NOMO-1 (cell line): ENCODE measurements around the gene ADAMTS4.

Experiments
- DNase-seq, 2 experiments: peaks; one replicate each; lab custom pipeline; 2025; ENCODE audit not compliant: unreplicated experiment in 2 of 2; lab: John Stamatoyannopoulos, UW

The ADAMTS4 gene

DNA sequence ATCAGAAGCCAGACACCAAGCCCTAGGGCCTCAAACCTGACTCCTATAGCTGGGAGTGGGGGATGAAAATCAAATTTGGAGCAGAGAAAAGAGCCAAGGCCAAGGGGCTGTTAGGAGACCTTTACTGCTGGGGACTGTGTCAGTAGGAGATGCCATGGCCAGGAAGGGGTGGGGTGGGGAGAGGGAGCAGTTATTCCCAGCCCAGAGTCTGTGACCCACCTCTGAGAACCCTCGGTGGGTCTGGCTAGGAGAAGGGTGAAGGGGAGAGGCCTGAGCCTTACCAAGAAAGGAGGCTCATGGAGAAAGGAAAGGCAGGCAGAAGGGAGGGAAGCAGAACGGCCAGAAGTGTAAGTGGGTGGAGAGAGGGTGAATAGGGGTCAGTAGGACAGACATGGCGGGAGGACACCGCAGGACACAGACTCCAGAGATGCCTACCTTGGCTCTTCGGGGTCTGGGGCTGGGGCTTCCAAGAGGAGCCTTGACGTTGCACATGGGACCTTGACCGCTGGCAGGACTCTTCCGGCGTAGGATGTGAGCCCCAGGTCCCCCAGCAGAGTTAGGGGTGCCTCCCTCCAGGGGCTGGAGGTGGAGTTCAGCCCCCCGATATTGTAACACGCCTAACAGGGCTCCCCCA, 1.2 kb downstream of the ADAMTS4 start:
- DNase-seq: no peak

- DNase-seq: no peak
Measured at GRCh38 chr1:161196521-161197451, 2.1 kb downstream of the ADAMTS4 start.

DNA sequence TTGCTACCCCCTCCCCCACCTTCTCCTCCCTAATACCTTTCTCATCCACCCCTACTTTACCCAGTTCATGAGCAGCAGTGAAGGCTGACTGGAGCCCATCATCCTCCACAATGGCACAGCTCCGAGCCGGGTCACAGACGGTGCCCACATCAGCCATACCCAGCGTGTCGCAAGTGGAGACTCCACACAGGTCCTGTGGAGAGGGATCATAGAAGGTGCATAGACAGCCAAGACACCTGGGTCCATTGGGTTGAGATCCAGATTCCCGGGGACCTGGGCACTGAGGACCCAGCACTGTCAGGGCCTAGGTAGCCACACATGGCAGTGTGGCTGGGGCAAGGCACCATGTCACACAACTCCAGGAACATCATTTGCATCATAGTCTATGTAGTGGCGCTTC, 2.7 kb downstream of the ADAMTS4 start:
- no peak for DNase-seq

- DNase-seq: peak; percentile 63 to 71
Measured at GRCh38 chr1:161195171-161195570, 3.7 kb downstream of the ADAMTS4 start.

GRCh38 chr1:161193561-161194235, 5.2 kb downstream of the ADAMTS4 start:
- DNase-seq: no peak

- peak; percentile 77 to 78 for DNase-seq
Measured at GRCh38 chr1:161192476-161193465, 6.1 kb downstream of the ADAMTS4 start.

- no peak for DNase-seq
Measured at GRCh38 chr1:161191971-161192370, 6.9 kb downstream of the ADAMTS4 start.

GRCh38 chr1:161190962-161191521, 7.8 kb downstream of the ADAMTS4 start:
- DNase-seq: no peak

DNA sequence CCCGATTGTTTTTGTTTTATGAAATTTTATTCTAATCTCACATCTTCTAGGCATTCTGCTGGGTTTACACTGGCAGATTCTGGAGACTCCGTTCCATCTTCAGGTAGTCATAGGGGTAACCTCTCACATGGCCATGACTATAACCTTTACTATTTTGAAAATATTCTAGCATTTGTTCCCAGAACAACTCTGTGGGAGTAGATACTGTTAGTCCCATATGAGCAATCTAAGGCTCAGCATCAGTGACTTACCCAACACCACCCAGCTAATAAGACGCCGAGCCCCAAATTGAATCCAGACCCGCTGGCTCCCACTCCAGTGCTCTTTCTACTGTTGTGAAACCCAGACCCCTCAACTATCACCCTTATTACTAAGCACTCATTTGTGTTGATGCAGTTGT, 9.8 kb downstream of the ADAMTS4 start:
- DNase-seq: no peak

DNA sequence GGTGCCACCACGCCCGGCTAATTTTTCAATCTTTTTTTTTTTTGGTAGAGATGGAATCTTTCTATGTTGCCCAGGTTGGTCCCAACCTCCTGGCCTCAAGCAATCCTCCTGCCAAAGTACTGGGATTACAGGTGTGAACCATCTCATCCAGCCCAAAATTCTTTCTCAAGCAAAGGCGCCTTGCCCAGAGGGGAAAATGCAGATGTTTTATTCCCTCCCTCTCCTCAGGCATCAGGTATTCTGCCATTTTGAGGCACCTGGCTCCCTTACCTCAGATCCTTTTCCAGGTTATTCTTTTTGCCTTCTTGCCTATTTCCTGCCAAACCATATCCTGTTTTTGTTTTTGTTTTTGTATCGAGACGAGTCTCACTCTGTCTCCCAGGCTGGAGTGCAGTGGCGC, 10.5 kb downstream of the ADAMTS4 start:
- DNase-seq: no peak

- DNase-seq: no peak
Measured at GRCh38 chr1:161187311-161187710, 11.5 kb downstream of the ADAMTS4 start.

GRCh38 chr1:161185732-161186311, 13.0 kb downstream of the ADAMTS4 start:
- DNase-seq: peak; percentile 85 to 97

DNA sequence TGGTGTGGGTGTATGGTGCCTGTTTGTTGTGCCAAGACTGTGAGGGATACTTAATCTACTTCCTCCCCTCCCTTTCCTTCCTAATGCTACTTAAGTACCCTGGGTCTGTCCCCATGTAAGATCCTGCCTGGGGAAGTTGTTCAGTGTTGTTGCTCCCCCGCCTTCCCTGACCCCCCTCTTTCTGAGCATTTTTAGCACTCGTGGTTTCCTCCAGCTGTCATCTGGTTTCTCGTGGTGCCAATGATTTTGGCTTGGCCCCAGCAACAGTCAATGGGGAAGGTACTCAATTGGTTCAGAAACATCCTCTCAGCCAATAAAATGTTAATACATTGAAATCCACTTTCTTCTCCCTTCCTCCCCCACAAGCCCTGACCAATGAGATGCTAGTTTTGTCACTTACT, 13.6 kb downstream of the ADAMTS4 start:
- peak; percentile 97 to 98 for DNase-seq

DNA sequence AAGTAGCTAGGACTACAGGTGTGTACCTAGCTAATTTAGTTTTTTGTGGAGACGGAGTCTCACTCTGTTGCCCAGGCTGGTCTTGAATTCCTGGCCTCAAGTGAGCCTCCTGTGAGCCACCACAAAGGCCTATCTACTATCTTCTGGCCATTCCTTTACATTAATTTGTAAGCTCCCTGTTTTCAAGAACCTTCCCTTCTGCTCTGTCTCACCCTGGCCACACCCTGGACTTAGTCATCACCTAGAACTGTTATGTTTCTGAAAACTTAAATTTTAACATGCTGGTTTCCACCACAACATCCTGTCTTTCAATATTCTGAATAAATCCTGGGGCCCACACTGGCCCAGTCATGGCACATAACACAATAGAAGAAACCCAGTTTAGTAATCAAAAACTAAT, 16.6 kb downstream of the ADAMTS4 start:
- DNase-seq: peak; percentile 70 to 79

DNA sequence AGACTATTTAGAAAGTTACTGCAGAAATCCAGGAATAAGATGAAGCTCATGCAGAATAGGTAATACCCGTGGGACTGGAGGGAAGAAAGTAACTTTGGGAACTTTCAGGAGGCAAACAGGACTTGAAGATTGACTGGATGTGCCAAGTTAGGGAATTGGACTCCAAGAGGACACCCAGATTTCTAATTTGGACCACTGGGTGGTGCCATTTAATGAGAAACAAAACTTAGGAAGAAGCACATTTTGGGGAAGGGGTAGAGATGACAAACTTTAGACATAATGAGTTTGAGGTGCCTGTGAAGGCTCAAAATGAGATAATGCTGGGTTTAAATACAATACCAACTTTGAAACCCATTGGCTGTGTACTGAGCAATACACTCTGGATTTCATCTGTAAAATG, 18.2 kb downstream of the ADAMTS4 start:
- DNase-seq: no peak

DNA sequence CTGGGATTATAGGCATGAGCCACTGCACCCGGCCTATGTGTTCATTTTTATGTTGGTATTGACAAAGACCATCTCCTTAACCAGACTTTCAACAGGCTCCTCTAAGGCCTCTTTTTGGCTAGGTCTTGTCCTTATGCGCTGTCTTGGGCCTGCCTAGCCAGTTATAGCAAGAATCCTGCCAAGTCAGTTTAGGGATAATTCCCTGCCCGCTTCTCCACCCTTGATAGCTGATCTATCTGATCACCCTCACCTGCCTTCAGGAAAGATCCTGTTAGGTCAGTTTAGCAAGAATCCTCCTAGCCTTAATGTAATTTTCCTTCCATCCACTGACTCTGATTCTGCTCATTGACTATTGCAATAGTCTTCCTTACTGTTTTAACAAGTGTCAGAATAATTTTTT, 19.2 kb downstream of the ADAMTS4 start:
- DNase-seq: no peak

DNA sequence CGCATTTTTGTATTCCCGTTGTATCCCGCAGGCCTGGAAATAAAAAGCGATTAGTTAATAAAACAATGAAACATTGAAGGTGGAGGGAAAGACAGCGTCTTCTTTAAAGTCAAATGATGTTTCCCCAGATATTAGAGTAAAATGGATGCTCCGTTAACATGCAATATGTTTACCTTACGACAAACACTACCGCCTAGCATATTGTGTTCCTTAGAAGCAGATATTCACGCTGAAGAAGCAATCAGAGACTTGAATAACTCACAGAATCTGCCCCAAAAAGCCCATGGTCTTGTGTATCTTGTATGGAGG, 21.0 kb downstream of the ADAMTS4 start:
- no peak for DNase-seq

- peak; percentile 76 to 78 for DNase-seq
Measured at GRCh38 chr1:161177112-161177935, 21.5 kb downstream of the ADAMTS4 start, which contains the start of gene B4GALT3. B4GALT3 (minus strand) TSS chr1:161177507; CDS start chr1:161176060, 1,447 bp downstream.
